HG02943 (cell line): ENCODE results near the gene COL6A1.

Experiments
- ATAC-seq: cut with Tn5 transposase; IDR thresholded peaks from one replicate; pipeline ENCODE4 v1.9.1; 2021; ENCODE audit warnings: mild to moderate bottlenecking, low read depth, moderate library complexity; ENCODE audit not compliant: unreplicated experiment

Gene COL6A1

DNA sequence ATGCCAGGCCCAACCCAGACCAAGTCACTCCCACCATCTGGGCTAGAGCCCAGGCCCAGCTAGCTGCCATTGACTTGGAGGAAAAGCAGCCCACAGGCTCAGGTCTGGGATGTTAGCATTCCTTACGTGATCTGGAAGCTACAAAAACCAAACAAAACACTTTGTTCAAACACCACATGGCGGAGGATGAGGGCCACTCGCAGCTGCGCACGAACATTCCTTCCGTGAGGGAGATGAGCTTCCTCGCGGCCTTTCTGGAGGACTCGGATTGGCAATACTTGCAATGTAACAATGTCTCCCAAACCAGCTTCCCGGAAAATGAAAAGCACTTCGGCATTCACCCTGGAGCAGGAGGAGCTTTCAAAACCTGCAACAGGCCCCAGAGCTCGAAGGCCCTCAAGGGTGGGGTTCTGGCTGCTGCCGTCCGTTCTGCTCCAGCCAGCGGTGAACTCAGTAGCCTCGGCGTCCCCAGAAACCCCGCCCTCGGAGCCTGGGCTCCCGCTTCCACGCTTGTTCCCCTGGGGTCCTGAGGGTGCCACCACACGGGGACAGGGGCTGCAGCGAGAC, 40.5 kb downstream of the COL6A1 start:
- no peak for ATAC-seq

DNA sequence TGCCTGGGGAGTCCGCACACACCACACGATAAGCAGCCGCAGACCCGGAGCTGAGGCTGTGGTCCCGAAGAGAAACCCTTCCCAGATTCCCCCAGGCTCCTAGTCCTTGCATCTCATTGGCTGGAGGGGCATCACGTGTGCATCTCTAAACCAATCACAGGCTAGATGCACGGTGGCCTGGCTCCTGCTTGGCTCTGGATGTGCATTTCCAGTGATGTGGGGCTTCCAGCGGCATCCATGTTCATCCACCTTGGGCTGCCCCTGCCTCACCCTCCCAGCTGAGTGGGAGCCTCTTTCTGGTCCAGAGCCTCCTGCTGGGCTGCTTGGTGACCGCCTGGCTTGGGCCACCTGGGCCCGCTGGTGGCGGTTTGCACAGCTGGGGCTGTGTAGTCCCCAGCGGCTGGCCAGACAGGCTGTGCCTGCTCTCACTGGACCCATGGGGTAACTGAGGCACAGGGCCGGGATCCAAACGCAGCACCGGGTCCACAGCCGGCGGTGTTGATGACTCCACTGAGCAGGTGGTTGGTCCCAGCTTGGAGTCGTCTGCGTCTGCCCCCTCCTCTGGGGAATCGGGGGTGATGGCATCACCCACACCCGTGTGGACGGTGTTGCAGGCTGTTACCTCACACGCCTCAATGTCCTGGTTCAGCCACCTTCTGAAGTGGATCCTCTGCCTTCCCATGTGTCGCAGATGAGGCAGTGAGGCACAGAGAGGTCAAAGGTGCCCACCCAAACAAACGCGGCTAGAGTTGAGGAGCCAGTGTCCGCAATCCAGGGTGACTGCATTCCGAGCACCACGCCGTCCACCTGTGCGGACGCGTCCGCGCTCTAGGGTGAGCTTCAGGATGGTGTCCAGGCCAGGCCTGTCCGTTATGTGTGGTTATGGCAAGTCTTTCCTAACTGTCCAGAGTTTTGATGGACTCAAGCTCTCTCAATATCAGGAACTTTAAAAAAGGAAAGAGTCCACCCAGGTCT, 41.3 kb downstream of the COL6A1 start:
- ATAC-seq = no peak

DNA sequence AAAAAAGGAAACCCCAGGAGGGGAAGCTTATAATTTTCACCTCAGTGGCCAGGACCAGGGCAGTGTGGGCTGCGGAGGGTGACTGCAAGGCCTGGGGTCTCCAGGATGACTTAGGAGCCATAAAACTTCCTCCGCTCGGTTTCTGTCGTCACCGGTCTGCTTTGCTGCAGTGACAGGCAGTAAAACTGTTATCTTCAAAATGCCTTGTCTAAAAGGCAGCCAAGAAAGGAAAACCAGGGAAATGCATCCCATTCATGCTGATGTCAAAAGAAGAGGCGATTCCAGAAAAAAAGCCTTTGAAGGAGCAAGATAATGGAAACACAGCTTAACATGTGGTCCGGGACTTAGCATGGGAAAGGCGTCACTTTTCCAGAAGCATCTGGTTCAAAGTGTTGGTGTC, 42.0 kb downstream of the COL6A1 start:
- ATAC-seq = no peak

DNA sequence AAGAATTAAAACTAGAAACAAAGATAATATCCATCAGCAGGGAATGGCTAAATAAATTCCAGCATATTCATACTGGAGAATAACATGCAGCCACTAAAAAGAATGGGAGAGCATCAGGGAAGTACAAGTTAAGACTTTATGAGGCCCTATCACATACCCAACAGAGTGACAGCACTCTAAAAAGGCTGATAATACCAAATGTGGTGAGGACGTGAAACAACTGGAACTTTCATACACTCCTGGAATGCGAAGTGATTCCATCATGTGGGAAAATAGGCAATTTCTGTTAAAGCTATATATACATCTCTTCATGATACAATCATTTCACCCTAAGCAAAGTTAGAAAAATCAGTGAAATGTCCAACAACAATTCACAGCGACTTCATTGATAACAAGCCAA, 42.6 kb downstream of the COL6A1 start:
- no peak for ATAC-seq

DNA sequence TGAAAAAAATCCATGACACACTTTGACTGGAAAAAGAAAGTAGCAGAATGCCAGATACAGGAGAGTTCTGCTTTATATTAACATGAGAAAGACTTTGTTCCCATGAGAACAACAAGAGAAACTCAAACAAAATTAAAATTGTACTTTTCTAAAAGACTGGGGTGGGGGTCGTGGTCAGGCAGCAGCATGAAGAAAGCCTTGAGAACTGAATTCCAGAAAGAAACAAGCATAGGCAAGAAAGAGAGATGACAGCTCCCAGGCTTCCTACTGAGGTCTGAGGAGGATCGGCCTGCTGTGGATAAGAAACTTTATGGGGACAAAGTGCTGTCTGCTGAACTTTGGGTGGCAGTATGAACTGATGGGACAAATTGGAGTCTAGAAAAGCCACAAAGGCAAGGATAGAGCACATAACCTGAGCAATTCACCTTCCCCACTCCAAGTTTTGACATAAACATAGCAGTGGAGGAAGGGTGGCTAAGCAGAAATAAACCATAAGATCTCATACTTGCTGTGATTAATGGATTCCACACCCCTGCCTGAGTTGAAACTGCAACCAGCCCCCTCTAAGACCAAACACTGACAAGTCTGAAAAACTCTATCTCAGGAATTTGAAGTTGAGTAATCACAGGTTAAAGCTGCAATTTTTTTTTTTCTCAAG, 43.7 kb downstream of the COL6A1 start:
- ATAC-seq = no peak

DNA sequence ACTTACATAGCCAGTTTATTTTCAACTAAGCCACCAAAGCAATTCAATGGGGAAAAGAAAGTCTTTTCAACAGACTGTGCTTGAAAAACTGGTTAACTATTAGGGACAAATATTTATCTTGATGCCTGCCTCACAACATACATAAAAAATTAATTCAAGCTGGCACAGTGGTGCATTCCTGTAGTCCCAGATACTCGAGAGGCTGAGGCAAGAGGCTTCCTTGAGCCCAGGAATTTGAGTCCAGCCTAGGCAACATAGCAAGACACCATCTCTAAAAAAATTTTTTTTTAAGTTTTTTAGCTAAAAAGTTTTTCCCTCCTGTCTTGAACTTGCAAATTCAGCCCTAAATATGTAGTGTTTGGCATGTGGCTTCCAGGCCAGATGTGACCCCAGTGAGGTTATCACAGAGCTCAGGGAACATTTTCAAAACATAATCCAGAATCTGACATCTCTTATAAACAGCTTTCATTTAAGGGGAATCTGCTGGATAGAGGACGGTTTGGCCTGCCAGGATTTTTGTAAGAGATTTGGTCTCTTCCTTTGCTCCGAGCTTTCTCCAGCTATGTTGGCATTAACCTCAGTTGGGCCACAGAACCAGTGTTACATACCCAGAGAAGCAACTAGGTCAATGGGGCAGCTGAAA, 46.4 kb downstream of the COL6A1 start:
- no peak for ATAC-seq

DNA sequence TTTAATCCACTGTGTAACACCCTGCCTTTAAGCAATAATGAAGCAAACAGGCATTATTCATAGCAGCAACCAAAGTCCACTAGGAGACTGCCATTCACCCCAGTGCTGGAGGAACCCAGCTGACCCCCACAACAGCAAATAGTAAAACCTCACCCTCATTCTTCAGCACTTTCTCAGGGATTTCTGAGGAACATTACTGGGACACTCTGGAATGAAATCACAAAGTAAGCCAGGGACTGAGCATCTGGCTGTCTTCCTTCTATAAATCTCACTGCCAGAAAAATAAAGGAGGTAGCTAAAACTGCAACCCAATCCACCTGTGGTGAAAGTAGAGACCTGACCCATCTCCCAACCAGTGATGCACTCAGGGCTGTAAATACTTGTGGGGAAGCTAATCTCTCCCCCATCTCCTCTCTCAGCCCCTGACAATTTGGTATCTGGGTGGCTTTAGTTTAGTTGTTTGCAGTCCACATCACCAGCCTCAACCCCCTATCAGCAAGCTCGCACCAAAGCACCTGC, 47.1 kb downstream of the COL6A1 start:
- ATAC-seq = no peak

DNA sequence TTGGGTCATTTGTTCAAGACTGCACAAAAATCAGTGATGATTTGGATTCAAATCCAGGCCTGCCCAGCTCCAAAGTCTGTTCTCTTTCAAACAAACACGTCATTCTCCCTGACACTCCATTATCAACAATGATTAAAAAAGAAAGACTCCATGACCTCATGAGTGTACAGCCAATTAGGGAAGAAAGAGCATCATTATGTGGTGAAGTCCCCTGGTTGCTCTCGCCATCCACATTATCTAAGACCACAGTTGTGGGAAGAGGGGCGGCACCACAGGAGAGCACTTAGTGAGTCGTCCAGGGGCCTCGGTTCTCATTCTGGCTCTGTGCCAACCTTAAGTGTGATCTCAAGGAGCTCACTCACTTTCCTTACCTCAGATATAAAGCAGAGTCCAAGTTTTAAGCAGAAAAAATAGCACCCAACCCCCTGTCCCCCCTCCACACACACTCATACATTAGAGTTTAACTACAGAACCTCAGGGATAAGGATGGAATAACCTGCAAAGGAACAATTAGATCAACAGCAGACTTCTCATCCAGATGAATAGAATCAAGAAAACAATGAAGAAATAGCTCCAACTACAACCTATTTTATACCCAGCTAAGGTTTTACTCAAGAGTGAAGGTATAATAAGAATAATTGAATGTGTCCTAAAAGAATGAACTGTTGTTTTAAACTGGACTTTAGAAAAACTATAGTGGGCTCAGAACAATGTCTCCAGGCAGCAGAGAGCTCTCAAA, 47.8 kb downstream of the COL6A1 start:
- no peak for ATAC-seq

DNA sequence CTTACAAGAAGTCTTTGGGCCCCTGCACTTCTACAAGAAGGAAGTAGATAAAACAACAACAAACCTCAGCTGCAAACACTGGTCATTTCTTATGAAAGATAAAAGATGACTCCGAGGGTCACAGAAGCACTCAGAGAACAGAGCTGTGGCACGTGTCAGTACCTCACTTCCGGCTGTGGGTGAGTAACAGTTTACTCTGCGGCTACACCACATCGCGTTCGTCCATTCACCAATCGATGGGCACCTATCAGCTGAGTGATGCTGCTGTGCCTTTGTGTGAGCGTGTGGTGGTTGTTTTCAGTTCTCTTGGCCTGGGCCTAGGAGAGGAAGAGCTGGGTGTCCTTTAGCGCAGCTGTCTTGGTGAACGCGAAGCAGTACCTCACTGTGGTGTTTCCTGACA, 49.9 kb downstream of the COL6A1 start:
- no peak for ATAC-seq

DNA sequence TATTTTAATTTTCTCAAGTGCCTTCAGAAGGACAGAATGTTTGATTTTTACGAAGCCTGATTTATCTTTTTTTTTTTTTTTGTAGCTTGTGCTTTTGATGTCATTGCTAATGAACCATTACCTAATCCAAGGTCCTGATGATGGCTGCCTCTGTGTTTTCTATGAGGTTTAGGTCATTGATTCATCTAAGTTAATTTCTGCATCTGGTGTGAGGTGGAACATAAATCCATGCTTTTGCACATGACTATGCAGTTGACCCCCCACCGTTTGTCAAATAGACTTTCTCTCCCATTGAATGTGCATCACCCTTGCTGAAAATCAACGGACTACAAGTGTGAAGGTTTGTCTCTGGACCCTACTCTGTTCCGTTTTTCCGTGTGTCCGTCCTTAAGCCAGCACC, 50.5 kb downstream of the COL6A1 start:
- no peak for ATAC-seq

DNA sequence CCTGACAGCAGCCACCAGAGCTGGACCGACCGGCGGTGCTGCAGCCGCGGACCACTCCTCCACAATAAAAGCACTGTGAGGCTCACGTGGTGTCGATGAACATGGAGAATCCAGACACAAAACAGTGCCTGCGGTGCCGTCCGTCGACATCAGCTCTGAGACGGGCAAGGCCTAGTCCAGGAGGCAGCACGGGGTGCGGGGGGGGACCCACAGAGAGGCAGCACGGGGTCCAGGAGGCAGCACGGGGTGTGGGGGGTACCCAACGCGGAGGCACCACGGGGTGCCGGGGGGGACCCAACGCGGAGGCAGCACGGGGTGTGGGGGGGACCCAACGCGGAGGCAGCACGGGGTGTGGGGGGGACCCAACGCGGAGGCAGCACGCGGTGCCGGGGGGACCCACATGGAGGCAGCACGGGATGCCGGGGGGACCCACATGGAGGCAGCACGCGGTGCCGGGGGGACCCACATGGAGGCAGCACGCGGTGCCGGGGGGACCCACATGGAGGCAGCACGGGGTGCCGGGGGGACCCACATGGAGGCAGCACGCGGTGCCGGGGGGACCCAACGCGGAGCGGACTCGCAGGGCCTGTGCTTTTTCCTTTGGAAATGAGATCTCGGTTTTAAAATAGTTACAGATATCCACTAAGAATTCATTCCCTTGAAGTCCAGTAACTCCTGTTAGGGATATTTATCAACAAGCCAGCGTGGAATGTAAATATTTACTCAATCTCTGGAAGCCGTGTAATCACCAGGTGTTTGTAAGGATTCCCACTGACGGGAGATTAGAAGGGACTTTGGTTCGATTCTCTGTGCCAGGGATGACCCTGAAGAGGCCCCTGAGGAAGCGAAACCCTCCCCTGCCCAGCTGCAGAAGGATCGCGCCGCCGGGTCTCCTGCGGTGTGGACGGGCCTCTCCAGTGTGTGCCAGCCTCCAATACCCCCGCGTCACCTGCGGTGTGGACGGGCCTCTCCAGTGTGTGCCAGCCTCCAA, 52.1 kb downstream of the COL6A1 start:
- no peak for ATAC-seq

DNA sequence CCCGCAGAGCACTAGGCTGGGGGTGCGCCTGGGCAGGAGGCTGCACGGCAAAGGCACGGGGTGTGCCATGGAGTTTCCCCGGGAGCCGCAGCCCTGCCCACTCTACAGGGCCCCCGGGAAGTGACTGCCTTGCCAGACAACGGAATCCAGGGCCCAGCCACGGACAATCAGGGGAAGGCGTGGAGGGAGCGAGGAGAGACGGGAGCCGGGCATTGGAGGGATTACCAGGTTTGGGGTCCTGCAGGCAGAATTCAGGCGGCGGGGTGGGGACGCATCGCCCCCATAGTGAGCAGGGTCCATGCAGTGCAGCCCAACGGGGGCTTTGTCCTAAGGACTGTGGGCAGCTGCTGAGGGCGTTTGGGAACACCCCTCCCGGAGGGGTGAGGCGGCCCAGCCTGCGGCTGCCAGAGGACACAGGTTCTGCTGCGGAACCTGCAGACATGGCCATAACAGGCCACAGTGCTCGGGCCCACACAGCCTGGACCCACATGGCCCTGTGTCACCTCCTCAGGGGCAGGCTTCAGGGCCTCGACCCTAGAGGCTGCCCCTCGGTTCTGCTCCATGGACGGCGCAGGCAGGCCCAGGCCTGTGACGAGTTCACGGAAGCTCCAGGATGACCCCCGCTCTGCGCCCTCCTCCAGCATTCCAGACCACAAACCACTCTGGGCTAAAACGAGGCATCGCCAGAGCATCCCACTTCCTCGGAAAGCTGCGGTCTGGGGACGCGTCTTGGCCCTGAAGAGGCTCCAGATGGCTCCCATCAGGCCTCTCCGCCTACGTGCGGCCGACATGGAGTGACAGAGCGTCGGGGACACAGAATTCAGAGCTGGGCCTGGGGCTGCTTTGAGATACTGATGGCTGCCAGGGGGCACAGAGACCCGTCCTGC, 54.5 kb downstream of the COL6A1 start:
- no peak for ATAC-seq

DNA sequence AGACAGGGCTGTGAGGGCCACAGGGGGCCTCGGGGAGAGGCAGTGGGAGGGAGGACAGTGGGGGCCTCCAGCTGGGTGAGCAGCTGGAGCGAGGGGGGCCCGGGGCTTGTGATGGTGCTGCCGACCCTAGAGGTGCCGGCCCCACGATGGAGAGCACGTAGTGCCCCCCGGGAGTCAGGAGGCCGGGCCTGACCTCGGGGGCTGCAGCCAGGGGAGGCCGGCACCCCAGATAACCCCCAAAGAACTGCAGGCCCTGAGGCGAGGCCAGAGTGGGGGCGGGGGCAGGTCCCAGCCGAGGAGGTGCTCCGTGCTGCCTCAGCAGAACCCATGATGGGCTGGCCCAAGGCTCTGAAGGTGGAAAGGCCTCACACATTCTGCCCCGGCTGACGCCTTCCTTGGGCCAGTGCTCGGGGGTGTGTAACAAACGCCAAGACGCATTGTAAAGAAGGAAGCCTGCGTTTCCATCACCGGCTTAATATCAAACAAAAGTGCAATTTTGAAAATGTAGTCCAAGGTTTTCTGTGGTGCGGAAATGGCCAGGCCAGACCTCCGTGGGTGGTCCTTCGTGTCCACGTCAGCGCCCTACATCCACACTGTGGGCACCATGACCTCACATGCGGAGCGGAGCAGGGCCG, 55.2 kb downstream of the COL6A1 start:
- no peak for ATAC-seq

DNA sequence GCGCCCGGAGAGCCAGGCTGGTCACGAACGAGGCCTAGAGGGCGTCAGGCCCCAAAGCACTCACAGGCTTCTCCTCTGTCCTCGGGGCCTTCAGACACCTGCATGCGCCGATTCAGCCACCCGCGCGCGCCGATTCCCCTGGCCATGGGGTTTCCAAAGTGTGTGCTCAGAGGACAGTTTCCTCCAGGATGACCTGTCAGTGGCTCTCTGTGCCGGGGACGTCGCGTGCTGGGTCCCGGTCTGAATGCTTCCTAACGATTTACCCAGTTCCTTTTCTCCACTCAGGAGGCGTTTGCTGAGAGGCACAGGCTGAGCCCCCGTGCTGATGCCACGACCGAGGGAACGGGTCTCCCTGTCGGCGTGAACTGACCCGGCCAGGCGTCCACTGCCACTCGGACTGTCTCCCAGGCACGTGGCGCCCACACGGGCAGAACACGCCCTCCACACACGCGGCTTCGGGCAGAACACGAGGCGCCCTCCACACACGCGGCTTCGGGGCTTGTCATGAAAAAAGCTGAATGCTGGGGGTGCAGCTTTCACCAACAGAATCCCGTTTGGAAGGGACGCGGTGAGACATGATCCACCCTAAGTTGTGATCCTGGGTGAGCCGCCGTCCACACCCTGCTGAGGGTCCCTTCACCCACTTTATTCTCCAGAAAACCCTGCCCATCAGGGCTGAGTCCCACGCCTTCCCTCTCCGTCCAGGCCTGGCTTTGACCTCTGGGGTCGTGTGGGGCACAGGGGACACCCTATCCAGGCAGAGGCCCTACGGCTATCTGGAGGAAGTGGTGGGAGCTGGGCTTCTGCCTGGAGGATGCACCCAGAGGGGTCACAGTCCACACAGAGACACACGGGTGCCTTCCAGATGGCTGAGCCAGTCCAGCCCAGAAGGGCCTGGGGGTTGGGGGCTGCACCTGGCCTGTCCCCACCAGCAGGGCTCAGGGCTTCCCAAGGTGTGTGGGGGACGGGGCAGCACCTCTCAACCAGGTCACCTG, 56.1 kb downstream of the COL6A1 start:
- no peak for ATAC-seq

DNA sequence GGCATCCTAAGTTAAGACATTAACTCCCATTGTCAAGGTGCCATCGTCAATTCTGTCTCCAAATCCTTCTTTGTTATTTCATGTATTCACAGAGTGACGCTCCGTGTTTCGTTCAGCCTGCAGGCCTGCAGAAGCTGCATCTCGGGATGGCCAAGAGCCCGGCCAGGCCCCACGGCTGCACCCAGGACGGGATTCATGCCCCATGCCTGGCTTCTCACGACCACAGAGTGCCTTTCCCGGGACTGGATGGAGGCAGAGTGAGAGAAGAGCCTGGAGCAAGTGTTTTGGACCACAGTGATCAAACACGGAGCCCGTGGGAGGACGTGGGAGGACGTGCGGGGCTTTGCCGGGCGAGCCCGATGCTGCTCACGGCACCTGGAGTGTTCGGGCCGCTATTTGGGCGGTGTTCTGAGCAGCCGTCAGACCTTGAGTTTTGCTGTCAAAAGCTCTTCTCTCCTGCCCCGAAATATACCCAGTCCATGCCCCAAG, 56.8 kb downstream of the COL6A1 start:
- no peak for ATAC-seq

DNA sequence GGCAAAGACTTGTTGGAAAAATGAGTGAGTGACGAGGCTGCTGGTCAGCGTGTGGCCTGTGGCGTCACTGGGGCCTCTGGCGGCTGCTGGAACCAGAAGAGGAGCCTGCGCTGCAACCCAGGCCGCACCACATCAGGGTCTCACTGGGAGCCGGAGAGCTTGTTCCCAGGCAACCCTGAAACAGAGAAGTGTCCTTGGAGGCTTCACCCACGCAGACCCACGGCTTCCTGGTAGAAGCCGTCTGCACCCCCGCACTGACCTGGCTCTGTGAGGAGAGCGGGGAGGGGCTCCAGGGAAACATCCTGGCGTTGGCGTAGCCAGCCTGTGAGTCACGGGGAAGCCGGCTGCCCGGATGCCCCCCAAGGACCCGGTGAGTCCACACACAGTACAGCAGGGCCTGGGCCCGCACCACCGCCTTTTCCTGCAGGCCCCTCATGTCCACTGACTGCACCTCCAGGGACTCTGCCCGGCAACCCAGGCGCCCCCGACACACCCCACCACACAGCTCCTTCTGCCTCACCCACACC, 57.4 kb downstream of the COL6A1 start:
- no peak for ATAC-seq
